H9 (cell line): ENCODE measurements around the gene IGLON5. TPM values are rescaled to one million over a fixed set of nuclear protein-coding genes. Genes with fewer than 3 reads are reported as not detected.

Experiments
- DNase-seq: peaks from one replicate; pipeline ENCODE4 v3.0.0-alpha.2; 2017
- H2AFZ ChIP-seq: one replicate; pipeline ENCODE4 v1.6.1; 2013; ENCODE audit warnings: mild to moderate bottlenecking, low read length, control low read depth, moderate library complexity
- H2AK5ac ChIP-seq: 2 replicates; pipeline ENCODE4 v1.6.1; 2013; ENCODE audit warnings: low read length, control low read depth, mixed read lengths; ENCODE audit not compliant: insufficient read length
- H2BK120ac ChIP-seq: one replicate; pipeline ENCODE4 v1.6.1; 2013; ENCODE audit warnings: low read depth, mild to moderate bottlenecking, low read length, control low read depth, inconsistent platforms; ENCODE audit not compliant: poor library complexity, severe bottlenecking
- H2BK12ac ChIP-seq: 2 replicates; pipeline ENCODE4 v1.6.1; 2013; ENCODE audit warnings: low read length, control low read depth, mixed read lengths, low read depth; ENCODE audit not compliant: insufficient read length
- H2BK15ac ChIP-seq: 2 replicates; pipeline ENCODE4 v1.6.1; 2013; ENCODE audit warnings: low read depth, low read length, control low read depth
- H2BK20ac ChIP-seq: one replicate; pipeline ENCODE4 v1.6.1; 2013; ENCODE audit warnings: low read depth, mild to moderate bottlenecking, low read length, control low read depth, inconsistent platforms; ENCODE audit not compliant: poor library complexity, severe bottlenecking
- H2BK5ac ChIP-seq: 2 replicates; pipeline ENCODE4 v1.6.1; 2013; ENCODE audit warnings: low read length, control low read depth, mixed read lengths; ENCODE audit not compliant: insufficient read length
- H3K14ac ChIP-seq: 2 replicates; pipeline ENCODE4 v1.6.1; 2013; ENCODE audit warnings: low read length, control low read depth; ENCODE audit not compliant: insufficient read depth
- H3K18ac ChIP-seq: 2 replicates; pipeline ENCODE4 v1.6.1; 2013; ENCODE audit warnings: low read depth, mild to moderate bottlenecking, mixed read lengths, low read length, control low read depth; ENCODE audit not compliant: insufficient read length
- H3K23ac ChIP-seq: 2 replicates; pipeline ENCODE4 v1.6.1; 2013; ENCODE audit warnings: low read length, control low read depth, mixed read lengths, low read depth; ENCODE audit not compliant: insufficient read length
- H3K23me2 ChIP-seq: 2 replicates; pipeline ENCODE4 v1.6.1; 2013; ENCODE audit warnings: low read depth, mild to moderate bottlenecking, mixed read lengths, low read length, control low read depth; ENCODE audit not compliant: insufficient read length, poor library complexity, severe bottlenecking
- H3K27ac ChIP-seq: 2 replicates; pipeline ENCODE4 v1.5.1; 2013; ENCODE audit warnings: low read length, control low read depth, mixed read lengths, low read depth; ENCODE audit not compliant: insufficient read length
- H3K27me3 ChIP-seq: 2 replicates; pipeline ENCODE4 v1.6.1; 2013; ENCODE audit warnings: low read length, control low read depth, inconsistent platforms; ENCODE audit not compliant: insufficient read depth
- H3K4ac ChIP-seq: 2 replicates; pipeline ENCODE4 v1.6.1; 2013; ENCODE audit warnings: low read depth, mild to moderate bottlenecking, control low read depth, inconsistent platforms, low read length, moderate library complexity
- H3K4me1 ChIP-seq: 2 replicates; pipeline ENCODE4 v1.6.1; 2013; ENCODE audit warnings: low read length, control low read depth, inconsistent platforms; ENCODE audit not compliant: insufficient read depth
- H3K4me2 ChIP-seq: 2 replicates; pipeline ENCODE4 v1.6.1; 2013; ENCODE audit warnings: low read length, control low read depth, mixed read lengths; ENCODE audit not compliant: insufficient read length, insufficient read depth
- H3K56ac ChIP-seq: 2 replicates; pipeline ENCODE4 v1.6.1; 2013; ENCODE audit warnings: low read depth, mild to moderate bottlenecking, mixed read lengths, low read length, control low read depth; ENCODE audit not compliant: insufficient read length
- H3K79me1 ChIP-seq: 2 replicates; pipeline ENCODE4 v1.6.1; 2013; ENCODE audit warnings: low read depth, mild to moderate bottlenecking, moderate library complexity, low read length, control low read depth, inconsistent platforms; ENCODE audit not compliant: insufficient read depth, poor library complexity, severe bottlenecking
- H3K79me2 ChIP-seq: 2 replicates; pipeline ENCODE4 v1.6.1; 2013; ENCODE audit warnings: low read length, control low read depth, inconsistent platforms; ENCODE audit not compliant: insufficient read depth
- H3K9ac ChIP-seq: 2 replicates; pipeline ENCODE4 v1.6.1; 2013; ENCODE audit warnings: low read length, control low read depth, mixed read lengths; ENCODE audit not compliant: insufficient read length; ENCODE audit errors: extremely low read depth
- H3K9me3 ChIP-seq: one replicate; pipeline ENCODE4 v1.6.1; 2013; ENCODE audit warnings: low read depth, low read length, inconsistent platforms; ENCODE audit not compliant: control insufficient read depth
- H3T11ph ChIP-seq: one replicate; pipeline ENCODE4 v1.6.1; 2013; ENCODE audit warnings: mild to moderate bottlenecking, low read length, control low read depth, inconsistent platforms
- H4K20me1 ChIP-seq: one replicate; pipeline ENCODE4 v1.6.1; 2013; ENCODE audit not compliant: control insufficient read depth, insufficient read length, insufficient read depth
- H4K5ac ChIP-seq: 2 replicates; pipeline ENCODE4 v1.6.1; 2013; ENCODE audit warnings: low read depth, mild to moderate bottlenecking, mixed read lengths, low read length, control low read depth; ENCODE audit not compliant: insufficient read length
- H4K8ac ChIP-seq: replicated peaks from 2 replicates; pipeline ENCODE4 v1.6.1; 2013; ENCODE audit warnings: low read length, control low read depth, mixed read lengths, low read depth; ENCODE audit not compliant: insufficient read length
- H4K91ac ChIP-seq: 2 replicates; pipeline ENCODE4 v1.6.1; 2013; ENCODE audit warnings: low read depth, mild to moderate bottlenecking, moderate library complexity, mixed read lengths, low read length, control low read depth; ENCODE audit not compliant: insufficient read length
- H3K27ac Mint-ChIP-seq, 3 experiments: 2 replicates in 2 of 3; 3 replicates in 1 of 3; pipeline ENCODE4 v1.8.0; 2020 to 2021; ENCODE audit warnings: mixed read lengths in 3 of 3, mild to moderate bottlenecking in 1 of 3, moderate library complexity in 1 of 3
- H3K27me3 Mint-ChIP-seq: 2 replicates; pipeline ENCODE4 v1.8.0; 2021; ENCODE audit warnings: low read depth, mild to moderate bottlenecking, moderate library complexity, mixed read lengths
- H3K36me3 Mint-ChIP-seq, 3 experiments: 2 replicates in 2 of 3; 3 replicates in 1 of 3; pipeline ENCODE4 v1.8.0; 2020 to 2021; ENCODE audit warnings: low read depth in 3 of 3, mixed read lengths in 3 of 3; ENCODE audit not compliant: insufficient read depth in 1 of 3
- H3K4me1 Mint-ChIP-seq, 2 experiments: 2 replicates each; pipeline ENCODE4 v1.8.0; 2020; ENCODE audit warnings: mixed read lengths in 2 of 2
- H3K4me3 Mint-ChIP-seq, 2 experiments: 2 replicates in 1 of 2; 3 replicates in 1 of 2; pipeline ENCODE4 v1.8.0; 2020 to 2021; ENCODE audit warnings: mild to moderate bottlenecking in 2 of 2, mixed read lengths in 2 of 2, moderate library complexity in 1 of 2
- H3K9me3 Mint-ChIP-seq, 2 experiments: 2 replicates in 1 of 2; 3 replicates in 1 of 2; pipeline ENCODE4 v1.8.0; 2020; ENCODE audit warnings: mild to moderate bottlenecking in 2 of 2, mixed read lengths in 2 of 2, moderate library complexity in 1 of 2
- WGBS: extraction: QIAGEN DNeasy Blood & Tissue Kit; methylation state at CpG from one replicate; pipeline ENCODE4 v1.1.7; 2013; ENCODE audit warnings: missing lambda C conversion rate, low lambda C conversion rate, mixed read lengths; ENCODE audit not compliant: insufficient read length; ENCODE audit errors: extremely low coverage; 5-methylcytosine and 5-hydroxymethylcytosine counted together
- total RNA-seq: library from RNA; stranded (reverse); gene quantifications from 2 replicates; pipeline ENCODE4 v1.2.1, GENCODE V29; 2021
- TF ChIP-seq, protein P1 (sequence below): fragments of 200-600 bp; sonication (generic); conservative IDR thresholded peaks from 3 replicates; pipeline ENCODE4 v1.8.0; 2021; ENCODE audit warnings: antibody characterized with exemption, mild to moderate bottlenecking

Gene IGLON5
- total RNA-seq, 1 experiment from 2014 or later = 41.4 TPM

- no peaks in the 10 kb centered on the region for H3K79me2 ChIP-seq
- no peak overlapping the region for H3K9ac ChIP-seq
- no peak overlapping the region for H2BK5ac ChIP-seq
- peak overlapping the region; percentile 28 for H3K18ac ChIP-seq
- peak overlapping the region; percentile 76 for H2AFZ ChIP-seq
- no CpG with 5 or more reads among the region's 107 CpGs for WGBS
- H3K27ac ChIP-seq = no peak overlapping the region
- H3K27ac Mint-ChIP-seq = peak overlapping the region; percentile 87 to 98 (median 97); a peak in 6 of 7 replicates
- H3K4me2 ChIP-seq = peak overlapping the region; percentile 81
- no peak overlapping the region for H2BK15ac ChIP-seq
- H3K23me2 ChIP-seq = peaks cover 6% of the 10 kb centered on the region
- H4K5ac ChIP-seq = no peak overlapping the region
- H3K27me3 Mint-ChIP-seq = peaks cover 19% of the 10 kb centered on the region
- H3T11ph ChIP-seq = no peak overlapping the region
- peak overlapping the region; percentile 77 to 89 for H3K4me3 Mint-ChIP-seq
- DNase-seq = peak; percentile 99
- no peaks in the 10 kb centered on the region; a peak in 1 of 5 replicates for H3K9me3 Mint-ChIP-seq
- TF ChIP-seq, protein P1, sequence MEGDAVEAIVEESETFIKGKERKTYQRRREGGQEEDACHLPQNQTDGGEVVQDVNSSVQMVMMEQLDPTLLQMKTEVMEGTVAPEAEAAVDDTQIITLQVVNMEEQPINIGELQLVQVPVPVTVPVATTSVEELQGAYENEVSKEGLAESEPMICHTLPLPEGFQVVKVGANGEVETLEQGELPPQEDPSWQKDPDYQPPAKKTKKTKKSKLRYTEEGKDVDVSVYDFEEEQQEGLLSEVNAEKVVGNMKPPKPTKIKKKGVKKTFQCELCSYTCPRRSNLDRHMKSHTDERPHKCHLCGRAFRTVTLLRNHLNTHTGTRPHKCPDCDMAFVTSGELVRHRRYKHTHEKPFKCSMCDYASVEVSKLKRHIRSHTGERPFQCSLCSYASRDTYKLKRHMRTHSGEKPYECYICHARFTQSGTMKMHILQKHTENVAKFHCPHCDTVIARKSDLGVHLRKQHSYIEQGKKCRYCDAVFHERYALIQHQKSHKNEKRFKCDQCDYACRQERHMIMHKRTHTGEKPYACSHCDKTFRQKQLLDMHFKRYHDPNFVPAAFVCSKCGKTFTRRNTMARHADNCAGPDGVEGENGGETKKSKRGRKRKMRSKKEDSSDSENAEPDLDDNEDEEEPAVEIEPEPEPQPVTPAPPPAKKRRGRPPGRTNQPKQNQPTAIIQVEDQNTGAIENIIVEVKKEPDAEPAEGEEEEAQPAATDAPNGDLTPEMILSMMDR = no peak
- H2BK120ac ChIP-seq = no peak overlapping the region
- no peaks in the 10 kb centered on the region for H3K27me3 ChIP-seq
- H3K23ac ChIP-seq = no peak overlapping the region
- no peak overlapping the region for H2BK20ac ChIP-seq
- H3K4ac ChIP-seq = no peak overlapping the region
- H4K20me1 ChIP-seq = no peaks in the 10 kb centered on the region
- peaks cover 23 to 29% of the 10 kb centered on the region in 2 experiments for H3K4me1 Mint-ChIP-seq
- peak overlapping the region; percentile 89; the same call in 1 of the 2 replicates for H3K14ac ChIP-seq
- H3K9me3 ChIP-seq = no peaks in the 10 kb centered on the region
- H3K4me1 ChIP-seq = peaks cover 14% of the 10 kb centered on the region
- H2BK12ac ChIP-seq = no peak overlapping the region
- H4K91ac ChIP-seq = no peak overlapping the region
- H3K36me3 Mint-ChIP-seq = peaks cover 5 to 8% (median 7%) of the 10 kb centered on the region in 3 experiments; a peak in 5 of 7 replicates
- no peak overlapping the region for H4K8ac ChIP-seq
- no peak overlapping the region for H3K56ac ChIP-seq
- H3K79me1 ChIP-seq = no peaks in the 10 kb centered on the region
- no peak overlapping the region for H2AK5ac ChIP-seq
Observed at GRCh38 chr19:51339687-51340656, 28.5 kb downstream of the IGLON5 start.
